ENCODE measurements around the gene PI4KA.
"Not testable (repeated sequence)": the region's sequence is repeated elsewhere in the genome, so short reads cannot be mapped to it uniquely, and the experiment has no call there.

Gene PI4KA

GRCh38 chr22:20663137-20663828 lies 195.3 kb downstream of the PI4KA start:
- H3K4me3 ChIP-seq (ENCODE audit: low read length), result no peak overlapping the region
- DNase-seq (ENCODE audit: low read depth), result no peak
- TF ChIP-seq CTCF (conservative IDR thresholded peaks at IDR 0.05; ENCODE audit: low read length), result no peak

- DNase-seq (ENCODE audit: low read depth); H3K4me3 ChIP-seq (ENCODE audit: low read length): not testable (repeated sequence)
Observed at GRCh38 chr22:20662524-20663036, 196.0 kb downstream of the PI4KA start.

- DNase-seq (ENCODE audit: low read depth), result no peak
- no peak for TF ChIP-seq CTCF (conservative IDR thresholded peaks at IDR 0.05; ENCODE audit: low read length)
- H3K4me3 ChIP-seq (ENCODE audit: low read length), result no peak overlapping the region
Observed at GRCh38 chr22:20661473-20661872, 197.1 kb downstream of the PI4KA start.

GRCh38 chr22:20660441-20661054 lies 198.1 kb downstream of the PI4KA start:
- TF ChIP-seq CTCF (conservative IDR thresholded peaks at IDR 0.05; ENCODE audit: low read length), result no peak

GRCh38 chr22:20659920-20660319 lies 198.7 kb downstream of the PI4KA start:
- DNase-seq (ENCODE audit: low read depth), result no peak
- no peak overlapping the region for H3K4me3 ChIP-seq (ENCODE audit: low read length)
- TF ChIP-seq CTCF (conservative IDR thresholded peaks at IDR 0.05; ENCODE audit: low read length), result no peak

More at GRCh38 chr22:20660441-20661054, 198.1 kb downstream of the PI4KA start:
- no peak for DNase-seq (ENCODE audit: low read depth)
- no peak overlapping the region for H3K4me3 ChIP-seq (ENCODE audit: low read length)

GRCh38 chr22:20659258-20659657 lies 199.4 kb downstream of the PI4KA start:
- no peak for DNase-seq (ENCODE audit: low read depth)
- no peak overlapping the region for H3K4me3 ChIP-seq (ENCODE audit: low read length)
- no peak for TF ChIP-seq CTCF (conservative IDR thresholded peaks at IDR 0.05; ENCODE audit: low read length)

GRCh38 chr22:20658433-20659222 lies 200.0 kb downstream of the PI4KA start:
- H3K4me3 ChIP-seq (ENCODE audit: low read length), result no peak overlapping the region
- no peak for DNase-seq (ENCODE audit: low read depth)
- no peak for TF ChIP-seq CTCF (conservative IDR thresholded peaks at IDR 0.05; ENCODE audit: low read length)

All from AG10803 (cell line).